ENCODE measurements around the gene WDFY2. TPM values are rescaled to one million over a fixed set of nuclear protein-coding genes. Genes with fewer than 3 reads are reported as not detected.

WDFY2 gene
- total and polyA plus RNA-seq, 2 of the 13 experiments (the other 11 are each of a cell fraction or from before 2014, with no cell fraction given), result 22.6 to 27.0 TPM

- TF ChIP-seq HNF1B (CRISPR knock-in tag; IDR thresholded peaks at IDR 0.05) (no peak), SMAD3 (CRISPR knock-in tag; IDR thresholded peaks at IDR 0.05) (no peak), ZNF337 (CRISPR knock-in tag; IDR thresholded peaks at IDR 0.05; ENCODE audit: borderline replicate concordance, low read depth) (no peak), HINFP (CRISPR knock-in tag; IDR thresholded peaks at IDR 0.05; ENCODE audit: low read depth) (peak; percentile 51; the same call in 1 of the 2 replicates), ZNF20 (CRISPR knock-in tag; IDR thresholded peaks at IDR 0.05) (no peak), ZMYM4 (CRISPR knock-in tag; IDR thresholded peaks at IDR 0.05) (no peak), NCOA5 (CRISPR knock-in tag; IDR thresholded peaks at IDR 0.05) (no peak), ATF2 (CRISPR knock-in tag; IDR thresholded peaks at IDR 0.05) (0 out of 2 replicates have a peak, but pooled peaks have one; percentile 62), ZNF780A (CRISPR knock-in tag; IDR thresholded peaks at IDR 0.05) (no peak), TMF1 (CRISPR knock-in tag; IDR thresholded peaks at IDR 0.05; ENCODE audit: low read depth) (no peak), ZNF569 (CRISPR knock-in tag; IDR thresholded peaks at IDR 0.05; ENCODE audit: borderline replicate concordance) (no peak), ZNF225 (CRISPR knock-in tag; IDR thresholded peaks at IDR 0.05) (peak; percentile 88), GLMP (CRISPR knock-in tag; IDR thresholded peaks at IDR 0.05; ENCODE audit: borderline replicate concordance) (no peak), NR0B2 (CRISPR knock-in tag; IDR thresholded peaks at IDR 0.05) (no peak), SAFB2 (CRISPR knock-in tag; IDR thresholded peaks at IDR 0.05; ENCODE audit: borderline replicate concordance, low read depth) (0 out of 2 replicates have a peak, but pooled peaks have one; percentile 22), ZNF644 (CRISPR knock-in tag; IDR thresholded peaks at IDR 0.05; ENCODE audit: low read depth) (0 out of 2 replicates have a peak, but pooled peaks have one; percentile 11)
- TF ChIP-seq, protein P1, sequence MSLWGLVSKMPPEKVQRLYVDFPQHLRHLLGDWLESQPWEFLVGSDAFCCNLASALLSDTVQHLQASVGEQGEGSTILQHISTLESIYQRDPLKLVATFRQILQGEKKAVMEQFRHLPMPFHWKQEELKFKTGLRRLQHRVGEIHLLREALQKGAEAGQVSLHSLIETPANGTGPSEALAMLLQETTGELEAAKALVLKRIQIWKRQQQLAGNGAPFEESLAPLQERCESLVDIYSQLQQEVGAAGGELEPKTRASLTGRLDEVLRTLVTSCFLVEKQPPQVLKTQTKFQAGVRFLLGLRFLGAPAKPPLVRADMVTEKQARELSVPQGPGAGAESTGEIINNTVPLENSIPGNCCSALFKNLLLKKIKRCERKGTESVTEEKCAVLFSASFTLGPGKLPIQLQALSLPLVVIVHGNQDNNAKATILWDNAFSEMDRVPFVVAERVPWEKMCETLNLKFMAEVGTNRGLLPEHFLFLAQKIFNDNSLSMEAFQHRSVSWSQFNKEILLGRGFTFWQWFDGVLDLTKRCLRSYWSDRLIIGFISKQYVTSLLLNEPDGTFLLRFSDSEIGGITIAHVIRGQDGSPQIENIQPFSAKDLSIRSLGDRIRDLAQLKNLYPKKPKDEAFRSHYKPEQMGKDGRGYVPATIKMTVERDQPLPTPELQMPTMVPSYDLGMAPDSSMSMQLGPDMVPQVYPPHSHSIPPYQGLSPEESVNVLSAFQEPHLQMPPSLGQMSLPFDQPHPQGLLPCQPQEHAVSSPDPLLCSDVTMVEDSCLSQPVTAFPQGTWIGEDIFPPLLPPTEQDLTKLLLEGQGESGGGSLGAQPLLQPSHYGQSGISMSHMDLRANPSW (CRISPR knock-in tag; IDR thresholded peaks at IDR 0.05; ENCODE audit: borderline replicate concordance), result 0 out of 2 replicates have a peak, but pooled peaks have one; percentile 30
- TF ChIP-seq, protein P2, sequence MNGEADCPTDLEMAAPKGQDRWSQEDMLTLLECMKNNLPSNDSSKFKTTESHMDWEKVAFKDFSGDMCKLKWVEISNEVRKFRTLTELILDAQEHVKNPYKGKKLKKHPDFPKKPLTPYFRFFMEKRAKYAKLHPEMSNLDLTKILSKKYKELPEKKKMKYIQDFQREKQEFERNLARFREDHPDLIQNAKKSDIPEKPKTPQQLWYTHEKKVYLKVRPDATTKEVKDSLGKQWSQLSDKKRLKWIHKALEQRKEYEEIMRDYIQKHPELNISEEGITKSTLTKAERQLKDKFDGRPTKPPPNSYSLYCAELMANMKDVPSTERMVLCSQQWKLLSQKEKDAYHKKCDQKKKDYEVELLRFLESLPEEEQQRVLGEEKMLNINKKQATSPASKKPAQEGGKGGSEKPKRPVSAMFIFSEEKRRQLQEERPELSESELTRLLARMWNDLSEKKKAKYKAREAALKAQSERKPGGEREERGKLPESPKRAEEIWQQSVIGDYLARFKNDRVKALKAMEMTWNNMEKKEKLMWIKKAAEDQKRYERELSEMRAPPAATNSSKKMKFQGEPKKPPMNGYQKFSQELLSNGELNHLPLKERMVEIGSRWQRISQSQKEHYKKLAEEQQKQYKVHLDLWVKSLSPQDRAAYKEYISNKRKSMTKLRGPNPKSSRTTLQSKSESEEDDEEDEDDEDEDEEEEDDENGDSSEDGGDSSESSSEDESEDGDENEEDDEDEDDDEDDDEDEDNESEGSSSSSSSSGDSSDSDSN (CRISPR knock-in tag; IDR thresholded peaks at IDR 0.05), result peak; percentile 14; the same call in 1 of the 2 replicates
Observed at GRCh38 chr13:51583469-51583874, 790 bp upstream of the WDFY2 start (continued).

Measured in HepG2 (cell line).